Body of pancreas (tissue), 4 donors: ENCODE measurements around the gene FABP2. TPM values are rescaled to one million over a fixed set of nuclear protein-coding genes. Genes with fewer than 3 reads are reported as not detected.
"Not testable (repeated sequence)": the region's sequence is repeated elsewhere in the genome, so short reads cannot be mapped to it uniquely, and the experiment has no call there.

ENCODE experiments used
- ATAC-seq: fragments of 150-250 bp; one replicate; pipeline ENCODE4 v1.9.1; 2016
- DNase-seq, 4 donors: peaks; one replicate each; pipeline ENCODE4 v3.0.0-alpha.2; 2019
- H3K27ac ChIP-seq, 4 donors: fragments of 200-600 bp; sonication (generic); 1 replicate in 3 of 4; 2 replicates in 1 of 4; pipeline versions ENCODE4 v1.5.1 to v1.6.1; 2016 to 2019; ENCODE audit warnings: mild to moderate bottlenecking in 1 of 4, mixed read lengths in 1 of 4, moderate library complexity in 1 of 4
- H3K27me3 ChIP-seq, 2 donors: fragments of 200-600 bp; sonication (generic); one replicate each; pipeline ENCODE4 v1.6.0; 2016; ENCODE audit warnings: mild to moderate bottlenecking in 1 of 2
- H3K36me3 ChIP-seq, 2 donors: fragments of 200-600 bp; sonication (generic); replicated peaks in 1 of 2; 2 replicates each; pipeline ENCODE4 v1.5.1; 2016; ENCODE audit warnings: low read depth in 2 of 2; ENCODE audit not compliant: insufficient read depth in 1 of 2
- H3K4me1 ChIP-seq: fragments of 200-600 bp; sonication (generic); one replicate; pipeline ENCODE4 v1.6.0; 2016
- H3K4me3 ChIP-seq, 2 donors: fragments of 200-600 bp; sonication (generic); 1 replicate in 1 of 2; 2 replicates in 1 of 2; pipeline ENCODE4 v1.5.1; 2016 to 2019
- H3K9me3 ChIP-seq, 3 donors: fragments of 200-600 bp; sonication (generic); 1 replicate in 2 of 3; 2 replicates in 1 of 3; pipeline ENCODE4 v1.5.1; 2016
- CTCF ChIP-seq, 7 experiments: fragments of 450-650 bp in 4 of 7; fragments of 200-600 bp in 3 of 7; sonication (generic) in 3 of 7; IDR thresholded peaks; one replicate each; pipeline ENCODE4 v1.5.1; 2016 to 2019; ENCODE audit warnings: antibody characterized with exemption in 7 of 7
- POLR2A ChIP-seq, 3 donors: fragments of 450-650 bp; IDR thresholded peaks; one replicate each; pipeline ENCODE4 v1.6.1; 2016; ENCODE audit warnings: antibody characterized with exemption in 3 of 3, mild to moderate bottlenecking in 2 of 3
- WGBS, 2 donors: methylation state at CpG; one replicate each; pipeline ENCODE4 v1.1.5; 2017; 5-methylcytosine and 5-hydroxymethylcytosine counted together
- intact Hi-C: fragments of 100-400 bp; cut with DNase I; formaldehyde crosslinking; loops from one replicate; pipeline ENCODE4 v1.15.1; 2023
- total RNA-seq, 2 donors: library from RNA; depleted of rRNA; stranded (reverse); fragments of >200 nt; gene quantifications; one replicate each; pipeline ENCODE4 v1.1.0, GENCODE V29; 2016

The FABP2 gene
- total RNA-seq, 2 donors from 2014 or later = not detected

GRCh38 chr4:119348169-119348568 is 26.2 kb upstream of the FABP2 start:
- H3K36me3 ChIP-seq, H3K27ac ChIP-seq, H3K4me3 ChIP-seq, H3K27me3 ChIP-seq, H3K4me1 ChIP-seq, ATAC-seq, DNase-seq, H3K9me3 ChIP-seq, intact Hi-C loops: not testable (repeated sequence)
- whole genome bisulfite sequencing, 2 donors = 89% methylated on average over 1 of the region's 1 CpG

- intact Hi-C loops, H3K4me1 ChIP-seq, H3K27ac ChIP-seq, H3K9me3 ChIP-seq, ATAC-seq, H3K36me3 ChIP-seq, H3K4me3 ChIP-seq, H3K27me3 ChIP-seq, DNase-seq: not testable (repeated sequence)
- no CpG with 5 or more reads among the region's 2 CpGs for WGBS, 2 donors
Observed at GRCh38 chr4:119343293-119343692, 21.4 kb upstream of the FABP2 start.

GRCh38 chr4:119339895-119340294 is 18.0 kb upstream of the FABP2 start:
- intact Hi-C loops, ATAC-seq: not testable (repeated sequence)

GRCh38 chr4:119337010-119337409 is 15.1 kb upstream of the FABP2 start:
- Histone ChIP-seq H3K4me3 (no peak overlapping the region), H3K9me3 (no peaks in the 10 kb centered on the region), H3K4me1 (no peaks in the 10 kb centered on the region), H3K36me3 (no peaks in the 10 kb centered on the region), H3K27me3 (no peaks in the 10 kb centered on the region), H3K27ac (no peak overlapping the region)
- WGBS, 2 donors = 39 to 59% methylated on average over 1 of the region's 1 CpG
- intact Hi-C loops = no loop called here
- no peak for TF ChIP-seq CTCF (IDR thresholded peaks at IDR 0.05)
- no peak for TF ChIP-seq POLR2A (IDR thresholded peaks at IDR 0.05)
- DNase-seq (peak in 1 of 4 donors; percentile 3), ATAC-seq (peak; percentile 48)

More at GRCh38 chr4:119339895-119340294, 18.0 kb upstream of the FABP2 start:
- not testable (repeated sequence) for H3K9me3 ChIP-seq, H3K4me3 ChIP-seq, DNase-seq, H3K27ac ChIP-seq, H3K36me3 ChIP-seq, H3K4me1 ChIP-seq, H3K27me3 ChIP-seq

- H3K4me1 ChIP-seq, ATAC-seq, H3K9me3 ChIP-seq, DNase-seq, H3K27ac ChIP-seq, H3K36me3 ChIP-seq, H3K27me3 ChIP-seq, H3K4me3 ChIP-seq, intact Hi-C loops: not testable (repeated sequence)
- WGBS, 2 donors = 56 to 74% methylated on average over 3 to 4 of the region's 4 CpGs
Observed at GRCh38 chr4:119336332-119336979, 14.5 kb upstream of the FABP2 start.

- TF ChIP-seq CTCF (IDR thresholded peaks at IDR 0.05) (no peak), POLR2A (IDR thresholded peaks at IDR 0.05) (no peak)
- H3K9me3 ChIP-seq = no peaks in the 10 kb centered on the region
- H3K27ac ChIP-seq = no peak overlapping the region
- H3K27me3 ChIP-seq = no peaks in the 10 kb centered on the region
- ATAC-seq = no peak
- no peaks in the 10 kb centered on the region for H3K4me1 ChIP-seq
- H3K36me3 ChIP-seq = no peaks in the 10 kb centered on the region
- DNase-seq = no peak
- WGBS, 2 donors = 46 to 65% methylated on average over 2 of the region's 2 CpGs
- H3K4me3 ChIP-seq = no peak overlapping the region
- intact Hi-C loops = no loop called here
Observed at GRCh38 chr4:119329835-119330620, 8.1 kb upstream of the FABP2 start.
